Tibial nerve (tissue), 4 donors: ENCODE measurements around the gene EMX1. TPM values are rescaled to one million over a fixed set of nuclear protein-coding genes. Genes with fewer than 3 reads are reported as not detected.

Experiments
- DNase-seq, 2 donors: peaks; one replicate each; pipeline ENCODE4 v3.0.0-alpha.2; 2019; ENCODE audit warnings: low spot score in 2 of 2
- H3K27ac ChIP-seq, 4 donors: fragments of 200-600 bp; sonication (generic) in 3 of 4; one replicate each; pipeline ENCODE4 v1.5.1; 2017 to 2019; ENCODE audit warnings: mild to moderate bottlenecking in 1 of 4
- H3K27me3 ChIP-seq, 2 donors: fragments of 200-600 bp; sonication (generic) in 1 of 2; one replicate each; pipeline versions ENCODE4 v1.5.1 to v1.6.0; 2017 to 2019
- H3K36me3 ChIP-seq, 3 donors: fragments of 200-600 bp; sonication (generic); one replicate each; pipeline ENCODE4 v1.5.1; 2018 to 2019
- H3K4me1 ChIP-seq, 4 donors: fragments of 200-600 bp; sonication (generic) in 3 of 4; one replicate each; pipeline ENCODE4 v1.5.1; 2017 to 2019
- H3K4me3 ChIP-seq, 4 donors: fragments of 200-600 bp; sonication (generic) in 3 of 4; one replicate each; pipeline ENCODE4 v1.5.1; 2017 to 2019; ENCODE audit warnings: mild to moderate bottlenecking in 1 of 4, moderate library complexity in 1 of 4
- H3K9me3 ChIP-seq, 4 donors: fragments of 200-600 bp; sonication (generic) in 3 of 4; one replicate each; pipeline ENCODE4 v1.5.1; 2017 to 2019
- CTCF ChIP-seq, 5 experiments: fragments of 200-600 bp in 3 of 5; fragments of 450-650 bp in 2 of 5; sonication (generic) in 3 of 5; IDR thresholded peaks; one replicate each; pipeline ENCODE4 v1.5.1; 2016 to 2019; ENCODE audit warnings: antibody characterized with exemption in 5 of 5, mild to moderate bottlenecking in 3 of 5, moderate library complexity in 2 of 5
- EP300 ChIP-seq, 2 donors: sonication (generic); formaldehyde crosslinking; IDR thresholded peaks; one replicate each; pipeline ENCODE4 v1.6.1; 2017; ENCODE audit warnings: antibody characterized with exemption in 2 of 2, mild to moderate bottlenecking in 1 of 2
- POLR2A ChIP-seq, 2 donors: fragments of 450-650 bp; IDR thresholded peaks; one replicate each; pipeline ENCODE4 v1.6.1; 2017; ENCODE audit warnings: antibody characterized with exemption in 2 of 2, mild to moderate bottlenecking in 2 of 2, moderate library complexity in 2 of 2
- WGBS, 2 donors: methylation state at CpG; one replicate each; pipeline ENCODE4 v1.1.5; 2018; 5-methylcytosine and 5-hydroxymethylcytosine counted together
- total RNA-seq, 4 donors: library from RNA; depleted of rRNA; stranded (reverse); fragments of >200 nt; gene quantifications; one replicate each; pipeline ENCODE4 v1.1.0, GENCODE V29; 2016

The EMX1 gene
- total RNA-seq, 4 donors from 2014 or later, result not detected

- Histone ChIP-seq H3K9me3 (no peaks in the 10 kb centered on the region), H3K36me3 (no peaks in the 10 kb centered on the region), H3K27me3 (peaks cover 0 to 16% of the 10 kb centered on the region in 2 donors), H3K4me3 (no peak overlapping the region), H3K4me1 (no peaks in the 10 kb centered on the region), H3K27ac (no peak overlapping the region)
- no peak for DNase-seq
- 84 to 93% methylated on average over 11 of the region's 12 CpGs for WGBS, 2 donors
- TF ChIP-seq EP300 (IDR thresholded peaks at IDR 0.05) (no peak), CTCF (IDR thresholded peaks at IDR 0.05) (no peak), POLR2A (IDR thresholded peaks at IDR 0.05) (no peak)
These were observed 16.4 kb downstream of the EMX1 start for GRCh38 chr2:72933646-72934151.

- Histone ChIP-seq H3K4me3 (no peak overlapping the region), H3K36me3 (peaks cover 0 to 7% (median 0%) of the 10 kb centered on the region in 3 donors), H3K27ac (no peak overlapping the region), H3K9me3 (no peaks in the 10 kb centered on the region), H3K4me1 (no peaks in the 10 kb centered on the region), H3K27me3 (peaks cover 0 to 4% of the 10 kb centered on the region in 2 donors)
- 77 to 81% methylated on average over 14 of the region's 14 CpGs for WGBS, 2 donors
- DNase-seq, result no peak
- TF ChIP-seq CTCF (IDR thresholded peaks at IDR 0.05) (peak in 1 of 5 experiments; percentile 6), POLR2A (IDR thresholded peaks at IDR 0.05) (no peak)
These were observed 17.6 kb downstream of the EMX1 start for GRCh38 chr2:72934683-72935610.

- H3K4me1 ChIP-seq, result no peaks in the 10 kb centered on the region
- DNase-seq, result no peak
- H3K27ac ChIP-seq, result no peak overlapping the region
- no peak for TF ChIP-seq EP300 (IDR thresholded peaks at IDR 0.05)
- TF ChIP-seq CTCF (IDR thresholded peaks at IDR 0.05), result no peak
- TF ChIP-seq POLR2A (IDR thresholded peaks at IDR 0.05), result no peak
- H3K27me3 ChIP-seq, result no peaks in the 10 kb centered on the region
- H3K4me3 ChIP-seq, result no peak overlapping the region
- H3K9me3 ChIP-seq, result no peaks in the 10 kb centered on the region
- WGBS, 2 donors, result 82% methylated on average over 2 of the region's 2 CpGs
- peaks cover 0 to 7% (median 0%) of the 10 kb centered on the region in 3 donors for H3K36me3 ChIP-seq
These were observed 18.3 kb downstream of the EMX1 start for GRCh38 chr2:72935611-72935957.

GRCh38 chr2:72936660-72937355 lies 19.5 kb downstream of the EMX1 start:
- Histone ChIP-seq H3K4me1 (no peaks in the 10 kb centered on the region), H3K27me3 (no peaks in the 10 kb centered on the region), H3K9me3 (no peaks in the 10 kb centered on the region), H3K4me3 (no peak overlapping the region), H3K36me3 (peaks cover 0 to 7% (median 0%) of the 10 kb centered on the region in 3 donors), H3K27ac (no peak overlapping the region)
- DNase-seq, result no peak
- 61 to 62% methylated on average over 18 to 19 of the region's 19 CpGs for WGBS, 2 donors
- TF ChIP-seq POLR2A (IDR thresholded peaks at IDR 0.05) (no peak), CTCF (IDR thresholded peaks at IDR 0.05) (no peak), EP300 (IDR thresholded peaks at IDR 0.05) (no peak)

GRCh38 chr2:72937356-72937669 lies 20.0 kb downstream of the EMX1 start:
- no peaks in the 10 kb centered on the region for H3K27me3 ChIP-seq
- no peak for DNase-seq
- H3K27ac ChIP-seq, result no peak overlapping the region
- TF ChIP-seq CTCF (IDR thresholded peaks at IDR 0.05), result no peak
- no peak for TF ChIP-seq POLR2A (IDR thresholded peaks at IDR 0.05)
- no peak for TF ChIP-seq EP300 (IDR thresholded peaks at IDR 0.05)
- H3K4me1 ChIP-seq, result no peaks in the 10 kb centered on the region
- H3K36me3 ChIP-seq, result peaks cover 0 to 11% (median 0%) of the 10 kb centered on the region in 3 donors
- WGBS, 2 donors, result 54 to 59% methylated on average over 9 to 15 of the region's 15 CpGs
- H3K9me3 ChIP-seq, result no peaks in the 10 kb centered on the region
- no peak overlapping the region for H3K4me3 ChIP-seq
